GM12892 (cell line): ENCODE data around the gene ZBTB16.

Experiments used
- POLR2A ChIP-seq: IDR thresholded peaks from 2 replicates; pipeline ENCODE4 v1.6.1; 2011; ENCODE audit warnings: low read depth, low read length, control low read depth
- POLR2AphosphoS5 ChIP-seq: IDR thresholded peaks from 2 replicates; pipeline ENCODE4 v1.6.1; 2011; ENCODE audit warnings: low read depth, low read length, control low read depth

- TF ChIP-seq POLR2A (no peak), POLR2AphosphoS5 (no peak)
Observed at GRCh38 chr11:114295676-114296604, 236.4 kb downstream of the ZBTB16 start, which contains the start of gene NNMT.
